ENCODE measurements around the gene ADARB2.

- no peak for TF ChIP-seq CTCF (IDR thresholded peaks at IDR 0.05)
- TF ChIP-seq MEF2A (IDR thresholded peaks at IDR 0.05; ENCODE audit: borderline replicate concordance, low read depth): no peak
- TF ChIP-seq POLR2AphosphoS5 (IDR thresholded peaks at IDR 0.05; ENCODE audit: low read depth, low read length): no peak
- TF ChIP-seq MXI1 (IDR thresholded peaks at IDR 0.05; ENCODE audit: low read depth, low read length): no peak
These were observed 271.1 kb downstream of the ADARB2 start for GRCh38 chr10:1465993-1466764.
